Left lung (tissue), 10 donors: Measurements from ENCODE around the gene CFAP45. TPM values are rescaled to one million over a fixed set of nuclear protein-coding genes. Genes with fewer than 3 reads are reported as not detected.

Source experiments
- ATAC-seq: fragments of 200-7000 bp; cut with Tn5 transposase; one replicate; pipeline ENCODE4 v1.9.1; 2020; ENCODE audit warnings: moderate library complexity
- DNase-seq, 4 donors: peaks; one replicate each; pipeline ENCODE4 v3.0.0-alpha.2; 2013 to 2020
- H3K27ac ChIP-seq, 2 donors: fragments of 200-600 bp; sonication (generic) in 1 of 2; one replicate each; pipeline versions ENCODE4 v1.5.0 to v1.8.0; 2020 to 2021
- H3K27me3 ChIP-seq, 2 donors: fragments of 200-600 bp; sonication (generic) in 1 of 2; one replicate each; pipeline versions ENCODE4 v1.5.0 to v1.8.0; 2020 to 2021
- H3K36me3 ChIP-seq, 2 donors: fragments of 200-600 bp; sonication (generic) in 1 of 2; one replicate each; pipeline versions ENCODE4 v1.5.0 to v1.8.0; 2020 to 2021
- H3K4me1 ChIP-seq, 2 donors: fragments of 200-600 bp; one replicate each; pipeline ENCODE4 v1.8.0; 2021
- H3K4me3 ChIP-seq, 2 donors: fragments of 200-600 bp; sonication (generic) in 1 of 2; one replicate each; pipeline versions ENCODE4 v1.5.0 to v1.8.0; 2020 to 2021; ENCODE audit warnings: mild to moderate bottlenecking in 1 of 2
- H3K9me3 ChIP-seq, 2 donors: fragments of 200-600 bp; sonication (generic) in 1 of 2; one replicate each; pipeline versions ENCODE4 v1.5.0 to v1.8.0; 2020 to 2021
- intact Hi-C, 2 donors: fragments of 100-400 bp; cut with DNase I; formaldehyde crosslinking; loops; one replicate each; pipeline versions ENCODE4 v1.11.2 to v1.14.2; 2022
- polyA plus RNA-seq, 6 donors: library from polyadenylated mRNA; unstranded; fragments of 120-200 nt; gene quantifications; one replicate each; pipeline ENCODE4 v1.2.1, GENCODE V29; 2013; ENCODE audit not compliant: insufficient read length in 6 of 6
- total RNA-seq, 2 donors: library from RNA; stranded (reverse); fragmentation: NEBNext Ultra II Directional; extraction: Animal tissue kit (Norgen Biotek cat#: 25700); gene quantifications; one replicate each; pipeline ENCODE4 v1.2.1, GENCODE V29; 2021
- TF ChIP-seq, protein P1 (sequence below), 2 donors: fragments of 200-600 bp; sonication (generic) in 1 of 2; IDR thresholded peaks; one replicate each; pipeline versions ENCODE4 v1.5.0 to v1.8.0; 2021; ENCODE audit warnings: antibody characterized with exemption in 2 of 2
- donor health status: DM: no; HTN: yes; CAD: no.
- donor health status: DM: no; HTN: no; CAD: no.

Gene CFAP45
- total and polyA plus RNA-seq, 8 donors: 1.1 to 12.4 (median 6.4) TPM

DNA sequence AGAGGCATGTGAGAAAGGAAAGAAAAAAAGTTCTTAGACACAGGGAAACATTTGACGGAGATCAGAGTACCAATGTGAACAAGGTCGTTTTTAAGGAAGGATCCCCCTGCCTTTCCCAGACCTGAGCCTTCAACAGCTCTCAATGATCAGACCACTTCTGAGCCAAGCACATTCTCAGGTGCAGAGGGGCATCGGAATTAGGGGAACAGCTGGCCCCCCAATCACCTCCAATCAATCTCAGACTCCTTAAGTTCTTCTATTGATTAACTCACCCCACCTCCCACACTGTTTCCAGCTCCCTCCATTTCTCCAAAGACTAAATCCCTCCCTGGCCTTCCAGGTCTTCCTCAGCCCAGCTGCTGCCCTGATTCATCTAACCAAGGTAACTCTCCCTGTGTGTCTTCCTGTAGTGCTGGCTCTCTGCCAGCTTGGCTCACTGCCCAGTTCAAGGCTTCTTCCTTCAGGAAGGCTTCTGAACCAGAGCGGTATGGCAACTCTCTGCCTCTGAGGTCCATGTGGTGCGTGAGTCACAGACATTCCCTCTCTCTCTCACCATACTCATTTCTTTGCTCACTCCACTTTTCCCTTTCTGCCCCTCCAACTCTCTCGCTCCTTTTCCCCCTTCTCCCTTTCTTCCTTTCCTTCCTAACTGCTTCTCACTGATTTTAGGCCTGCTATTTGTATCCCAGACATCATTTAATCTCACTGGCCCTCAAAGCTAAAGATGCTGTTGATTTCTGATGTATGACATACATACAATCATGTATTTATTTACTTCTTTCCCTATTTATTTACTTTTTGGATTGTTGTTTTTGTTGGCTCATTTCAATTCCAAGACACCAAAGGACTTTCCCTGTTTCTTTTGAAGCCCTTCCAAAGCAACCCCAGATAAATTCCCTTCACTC lies 18.1 kb downstream of the CFAP45 start:
- Histone ChIP-seq H3K9me3 (no peaks in the 10 kb centered on the region), H3K27me3 (no peaks in the 10 kb centered on the region), H3K27ac (peak overlapping the region in 1 of 2 donors; percentile 41), H3K4me1 (peaks cover 2 to 37% of the 10 kb centered on the region in 2 donors), H3K36me3 (no peaks in the 10 kb centered on the region), H3K4me3 (no peak overlapping the region)
- TF ChIP-seq, protein P1, sequence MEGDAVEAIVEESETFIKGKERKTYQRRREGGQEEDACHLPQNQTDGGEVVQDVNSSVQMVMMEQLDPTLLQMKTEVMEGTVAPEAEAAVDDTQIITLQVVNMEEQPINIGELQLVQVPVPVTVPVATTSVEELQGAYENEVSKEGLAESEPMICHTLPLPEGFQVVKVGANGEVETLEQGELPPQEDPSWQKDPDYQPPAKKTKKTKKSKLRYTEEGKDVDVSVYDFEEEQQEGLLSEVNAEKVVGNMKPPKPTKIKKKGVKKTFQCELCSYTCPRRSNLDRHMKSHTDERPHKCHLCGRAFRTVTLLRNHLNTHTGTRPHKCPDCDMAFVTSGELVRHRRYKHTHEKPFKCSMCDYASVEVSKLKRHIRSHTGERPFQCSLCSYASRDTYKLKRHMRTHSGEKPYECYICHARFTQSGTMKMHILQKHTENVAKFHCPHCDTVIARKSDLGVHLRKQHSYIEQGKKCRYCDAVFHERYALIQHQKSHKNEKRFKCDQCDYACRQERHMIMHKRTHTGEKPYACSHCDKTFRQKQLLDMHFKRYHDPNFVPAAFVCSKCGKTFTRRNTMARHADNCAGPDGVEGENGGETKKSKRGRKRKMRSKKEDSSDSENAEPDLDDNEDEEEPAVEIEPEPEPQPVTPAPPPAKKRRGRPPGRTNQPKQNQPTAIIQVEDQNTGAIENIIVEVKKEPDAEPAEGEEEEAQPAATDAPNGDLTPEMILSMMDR (IDR thresholded peaks at IDR 0.05): no peak
- DNase-seq (peak in 3 of 4 donors; percentile 52 to 88 (median 81)), ATAC-seq (peak; percentile 60)
- intact Hi-C loops: no loop called here

DNA sequence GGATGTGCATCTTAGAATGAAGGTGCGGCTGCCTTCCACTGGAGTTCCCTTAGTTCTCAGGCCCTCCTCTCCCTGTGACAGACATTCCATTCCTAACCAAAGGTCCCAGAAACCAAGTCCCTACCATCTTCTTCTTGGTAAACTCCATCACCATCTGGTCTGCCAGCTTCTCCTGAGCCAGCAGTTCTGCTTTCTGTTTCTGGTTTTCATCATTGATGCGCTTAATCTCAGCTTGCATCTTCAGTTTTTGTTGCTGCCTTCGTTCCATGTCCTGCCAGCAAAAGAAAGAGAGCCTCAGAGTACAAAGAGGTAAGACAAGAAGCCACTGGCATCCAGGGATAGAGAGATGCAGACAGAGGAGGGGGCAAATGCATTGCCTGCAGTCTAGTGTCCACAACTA lies 19.5 kb downstream of the CFAP45 start:
- Histone ChIP-seq H3K27me3 (no peaks in the 10 kb centered on the region), H3K9me3 (no peaks in the 10 kb centered on the region), H3K36me3 (no peaks in the 10 kb centered on the region), H3K4me1 (peaks cover 2 to 37% of the 10 kb centered on the region in 2 donors), H3K4me3 (no peak overlapping the region), H3K27ac (peak overlapping the region in 1 of 2 donors; percentile 40)
- TF ChIP-seq, protein P1 (IDR thresholded peaks at IDR 0.05): no peak
- DNase-seq (no peak), ATAC-seq (no peak)
- intact Hi-C loops: no loop called here

DNA sequence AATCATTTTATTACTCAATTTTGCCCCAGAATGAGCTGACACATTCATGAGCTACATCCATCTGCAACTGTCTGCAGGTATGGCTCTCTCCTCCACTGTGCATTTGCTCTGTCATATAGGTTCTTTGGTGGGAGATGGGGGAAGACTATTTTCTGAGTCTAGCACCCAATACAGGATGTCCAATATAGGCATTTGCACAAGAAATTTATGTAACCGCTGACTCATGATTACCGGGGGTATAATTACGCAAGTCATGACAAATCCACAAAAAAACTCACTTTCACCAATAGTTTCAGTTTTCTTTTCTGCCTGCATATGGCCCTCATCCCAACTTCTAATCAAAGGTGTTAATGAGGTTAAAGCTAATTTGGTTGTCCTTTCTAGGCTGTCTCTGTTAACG lies 20.0 kb downstream of the CFAP45 start:
- Histone ChIP-seq H3K36me3 (no peaks in the 10 kb centered on the region), H3K9me3 (no peaks in the 10 kb centered on the region), H3K27me3 (no peaks in the 10 kb centered on the region), H3K27ac (peak overlapping the region in 1 of 2 donors; percentile 40), H3K4me3 (no peak overlapping the region), H3K4me1 (peaks cover 2 to 37% of the 10 kb centered on the region in 2 donors)
- ATAC-seq (no peak), DNase-seq (no peak)
- intact Hi-C loops: no loop called here
- TF ChIP-seq, protein P1 (IDR thresholded peaks at IDR 0.05): no peak

DNA sequence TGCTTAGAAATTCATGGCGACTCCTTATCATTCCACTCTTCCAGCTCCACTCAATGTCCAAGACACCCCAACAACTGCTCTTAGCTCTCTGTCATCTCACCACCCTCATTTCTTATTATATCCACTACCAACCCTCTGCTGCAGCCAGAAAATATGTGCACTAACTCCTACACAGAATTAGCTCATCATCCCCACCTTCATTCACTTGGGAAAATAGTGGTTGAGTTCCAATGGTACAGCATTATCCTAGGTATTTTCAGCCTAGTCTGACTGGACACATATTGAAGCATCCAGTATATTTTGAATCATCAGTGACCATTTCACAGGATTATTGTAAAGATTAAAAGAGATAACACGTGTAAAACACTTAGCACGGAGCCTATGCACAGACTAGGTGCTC lies 20.8 kb downstream of the CFAP45 start:
- TF ChIP-seq, protein P1 (IDR thresholded peaks at IDR 0.05): no peak

DNA sequence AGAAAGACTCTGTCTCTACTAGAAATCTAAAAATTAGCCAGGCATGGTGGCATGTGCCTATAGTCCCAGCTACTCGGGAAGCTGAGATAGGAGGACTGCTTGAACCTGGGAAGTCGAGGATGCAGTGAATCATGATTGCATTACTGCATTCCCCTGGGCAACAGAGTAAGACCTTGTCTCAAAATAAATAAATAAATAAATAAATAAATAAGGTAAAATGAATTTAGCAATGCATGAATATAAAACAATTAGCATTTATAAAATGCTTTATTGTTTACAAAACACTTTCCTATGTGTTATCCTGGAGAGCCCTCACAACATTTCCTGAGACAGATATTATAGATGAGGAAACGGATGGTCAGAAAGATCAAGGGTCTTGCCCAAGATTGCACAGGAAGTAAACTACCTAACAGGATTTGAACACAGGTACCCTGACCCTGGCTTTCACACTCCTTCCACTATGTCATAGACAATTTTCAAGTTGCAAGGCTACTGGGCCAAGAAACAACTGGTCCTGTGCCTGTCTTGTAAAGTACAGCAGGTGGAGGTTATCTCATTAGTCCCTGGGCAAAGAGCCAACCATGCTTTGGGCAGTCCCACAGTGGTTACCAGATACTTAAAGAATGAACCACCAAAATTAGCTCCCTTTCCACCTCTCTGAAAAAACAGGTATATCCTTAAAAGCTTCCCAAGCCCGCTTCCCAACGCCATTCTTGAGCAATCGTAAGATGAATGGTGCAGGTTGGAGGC lies 22.1 kb downstream of the CFAP45 start:
- Histone ChIP-seq H3K9me3 (no peaks in the 10 kb centered on the region), H3K4me1 (peaks cover 2 to 37% of the 10 kb centered on the region in 2 donors), H3K4me3 (no peak overlapping the region), H3K36me3 (no peaks in the 10 kb centered on the region), H3K27ac (no peak overlapping the region), H3K27me3 (no peaks in the 10 kb centered on the region)
- ATAC-seq (no peak), DNase-seq (no peak)
- intact Hi-C loops: no loop called here
- TF ChIP-seq, protein P1 (IDR thresholded peaks at IDR 0.05): no peak

More for the DNA sequence above, 20.8 kb downstream of the CFAP45 start:
- no peaks in the 10 kb centered on the region for H3K9me3 ChIP-seq
- DNase-seq (no peak), ATAC-seq (no peak)
- peaks cover 2 to 37% of the 10 kb centered on the region in 2 donors for H3K4me1 ChIP-seq
- no peak overlapping the region for H3K27ac ChIP-seq
- no peak overlapping the region for H3K4me3 ChIP-seq
- intact Hi-C loops: no loop called here
- no peaks in the 10 kb centered on the region for H3K36me3 ChIP-seq
- no peaks in the 10 kb centered on the region for H3K27me3 ChIP-seq
